ENCODE data around the gene OR10D3.
"Not testable (repeated sequence)": the region's sequence is repeated elsewhere in the genome, so short reads cannot be mapped to it uniquely, and the experiment has no call there.

OR10D3 gene

DNA sequence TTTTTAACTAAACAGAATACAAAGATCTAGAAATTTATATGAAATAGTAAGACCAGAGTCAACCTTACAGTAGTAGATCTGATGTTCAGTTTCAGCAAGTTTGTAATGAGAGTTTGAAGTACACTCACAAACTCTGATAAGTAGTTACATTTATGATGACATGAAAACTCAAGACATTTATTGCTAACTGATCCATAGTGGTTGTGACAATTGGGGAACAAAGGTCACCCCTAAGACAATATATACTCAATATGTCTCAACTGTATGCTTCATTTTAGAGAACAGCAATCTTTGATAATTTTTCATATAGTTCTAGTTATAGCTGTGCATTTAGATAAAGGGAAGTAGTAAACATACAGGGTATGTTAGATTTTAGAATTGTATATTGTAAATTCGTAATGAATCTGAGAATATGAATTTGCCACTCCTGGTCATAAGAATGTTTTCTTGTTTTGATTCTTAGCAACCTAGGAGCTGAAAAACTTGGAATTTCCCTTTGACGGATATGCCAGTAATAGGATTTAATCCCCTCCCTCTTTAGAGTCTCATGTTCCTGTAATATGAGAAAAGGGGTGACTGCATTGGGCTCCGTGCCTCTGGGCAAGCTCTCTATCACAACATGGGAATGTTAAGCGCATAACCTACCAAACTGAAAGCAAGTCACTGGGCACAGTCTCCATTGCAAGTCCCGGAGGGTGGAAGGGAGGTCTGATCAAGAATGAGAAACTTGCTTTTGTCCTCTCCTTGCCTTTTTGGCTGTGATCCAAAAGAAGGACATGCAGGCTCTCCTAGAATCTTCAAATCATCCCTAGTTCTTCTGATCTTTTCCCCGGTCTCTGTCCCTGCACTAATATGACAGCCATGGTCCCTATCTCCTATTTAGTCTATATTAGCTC, 11.4 kb downstream of the OR10D3 start:
- peak; percentile 13 for DNase-seq (ENCODE audit: low read depth)

GRCh38 chr11:124195189-124195734, 12.1 kb downstream of the OR10D3 start:
- peak; percentile 68 for DNase-seq (ENCODE audit: low read depth)

DNA sequence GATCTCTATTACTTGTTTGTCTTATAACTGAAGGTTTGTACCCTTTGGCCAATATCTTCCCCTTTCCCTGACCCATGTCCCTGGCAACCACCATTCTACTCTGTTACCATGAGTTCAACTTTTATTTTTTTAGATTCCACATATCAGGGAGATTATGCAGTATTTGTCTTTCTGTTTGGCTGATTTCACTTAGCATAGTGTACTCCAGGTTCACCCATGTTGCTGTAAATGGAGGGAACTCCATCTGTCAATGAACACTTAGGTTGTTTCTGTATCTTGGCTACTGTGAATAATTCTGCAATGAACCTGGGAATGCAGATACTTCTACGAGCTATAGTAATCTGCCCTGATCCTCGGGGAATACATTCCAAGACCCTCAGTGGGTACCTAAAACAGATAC, 14.9 kb downstream of the OR10D3 start:
- DNase-seq (ENCODE audit: low read depth): no peak

GRCh38 chr11:124198897-124199296, 15.8 kb downstream of the OR10D3 start:
- DNase-seq (ENCODE audit: low read depth): no peak

GRCh38 chr11:124199702-124200101, 16.6 kb downstream of the OR10D3 start:
- DNase-seq (ENCODE audit: low read depth): no peak

DNA sequence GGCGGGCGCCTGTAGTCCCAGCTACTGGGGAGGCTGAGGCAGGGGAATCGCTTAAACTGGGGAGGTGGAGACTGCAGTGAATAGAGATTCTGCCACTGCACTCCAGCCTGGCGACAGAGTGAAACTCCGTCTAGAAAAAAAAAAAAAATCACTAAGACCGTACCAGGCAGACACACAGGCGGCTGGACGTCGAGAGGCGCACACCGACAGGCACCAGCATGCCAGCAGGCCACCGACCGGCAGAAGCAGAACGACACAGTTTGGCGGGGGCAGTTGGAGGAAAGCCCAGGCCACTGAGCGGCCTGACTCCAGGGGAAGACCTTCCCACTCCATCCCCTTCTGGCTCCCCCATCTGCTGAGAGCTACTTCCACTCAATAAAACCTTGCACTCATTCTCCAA, 17.5 kb downstream of the OR10D3 start:
- DNase-seq (ENCODE audit: low read depth): no peak

- DNase-seq (ENCODE audit: low read depth): no peak
Measured at GRCh38 chr11:124202951-124203350, 19.8 kb downstream of the OR10D3 start.

- no peak for DNase-seq (ENCODE audit: low read depth)
Measured at GRCh38 chr11:124204008-124204407, 20.9 kb downstream of the OR10D3 start.

GRCh38 chr11:124207102-124207792, 24.1 kb downstream of the OR10D3 start:
- DNase-seq (ENCODE audit: low read depth): no peak

GRCh38 chr11:124209824-124210357, 26.7 kb downstream of the OR10D3 start:
- DNase-seq (ENCODE audit: low read depth): no peak

DNA sequence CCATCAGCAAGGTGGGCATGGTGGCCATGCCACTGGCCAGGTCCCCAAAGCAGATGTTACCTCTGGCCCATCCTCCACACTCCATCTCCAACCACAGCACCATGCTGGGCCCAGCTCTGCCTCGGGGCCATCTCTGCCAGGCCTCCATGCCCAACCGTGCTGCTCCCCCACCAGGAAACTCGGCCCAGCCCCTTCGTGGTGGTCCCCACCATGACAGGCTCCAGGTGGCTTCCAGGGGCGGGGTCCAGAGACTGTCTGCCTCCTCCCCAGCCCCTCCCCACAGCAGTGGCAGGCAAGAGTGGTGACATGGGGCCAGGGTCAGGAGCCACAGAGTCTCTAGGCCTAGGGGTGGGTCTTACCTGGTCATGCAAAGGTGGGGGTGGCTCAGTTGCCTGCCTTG, 27.3 kb downstream of the OR10D3 start:
- DNase-seq (ENCODE audit: low read depth): no peak

GRCh38 chr11:124211321-124211720, 28.2 kb downstream of the OR10D3 start:
- DNase-seq (ENCODE audit: low read depth): no peak

- no peak for DNase-seq (ENCODE audit: low read depth)
Measured at GRCh38 chr11:124214027-124214426, 30.9 kb downstream of the OR10D3 start.

GRCh38 chr11:124219126-124219525, 36.0 kb downstream of the OR10D3 start:
- DNase-seq (ENCODE audit: low read depth): no peak

- DNase-seq (ENCODE audit: low read depth): no peak
Measured at GRCh38 chr11:124222407-124222806, 39.3 kb downstream of the OR10D3 start.

GRCh38 chr11:124224618-124225423, 41.7 kb downstream of the OR10D3 start:
- not testable (repeated sequence) for DNase-seq (ENCODE audit: low read depth)

- DNase-seq (ENCODE audit: low read depth): no peak
Measured at GRCh38 chr11:124225471-124225870, 42.3 kb downstream of the OR10D3 start.

DNA sequence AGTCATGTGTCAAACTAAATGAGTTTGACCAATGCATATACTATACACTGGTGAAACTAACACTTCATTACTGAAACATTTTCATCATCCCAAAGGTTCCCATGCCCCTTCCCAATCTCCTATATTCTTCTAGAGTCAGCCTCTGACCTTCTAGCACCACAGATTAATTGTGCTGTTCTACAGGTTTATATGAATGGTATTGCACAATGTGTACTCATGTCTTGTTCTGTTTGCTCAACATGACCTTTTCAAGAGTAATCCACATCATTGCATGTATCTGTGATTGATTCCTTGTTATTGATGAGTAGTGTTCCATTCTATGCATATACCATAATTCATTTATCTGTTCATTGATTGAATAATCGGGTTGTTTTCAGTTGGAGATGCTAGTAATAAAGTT, 50.2 kb downstream of the OR10D3 start:
- no peak for DNase-seq (ENCODE audit: low read depth)

Data from fibroblast of the conjunctiva (primary cell).